HepG2 (cell line): Measurements from ENCODE around the gene ZNF444. TPM values are rescaled to one million over a fixed set of nuclear protein-coding genes. Genes with fewer than 3 reads are reported as not detected.

Experiments
- FOSL1 ChIP-seq: sonication (generic); formaldehyde crosslinking; IDR thresholded peaks from 2 replicates; pipeline ENCODE4 v1.9.0; 2021; ENCODE audit warnings: missing genetic modification reagents, borderline replicate concordance
- GATA4 ChIP-seq: sonication (generic); IDR thresholded peaks from 2 replicates; pipeline ENCODE4 v1.6.1; 2016; ENCODE audit warnings: antibody characterized with exemption, low read depth, borderline replicate concordance
- HNRNPLL ChIP-seq: fragments of 200-400 bp; formaldehyde crosslinking; IDR thresholded peaks from 2 replicates; pipeline ENCODE4 v1.6.1; 2017; ENCODE audit warnings: mild to moderate bottlenecking, low read depth, low read length; ENCODE audit not compliant: poor library complexity, severe bottlenecking
- ISX ChIP-seq: sonication (generic); formaldehyde crosslinking; conservative IDR thresholded peaks from 2 replicates; pipeline ENCODE4 v1.5.0; 2020; ENCODE audit warnings: missing genetic modification reagents
- MBNL3 ChIP-seq: fragments of 250-450 bp; sonication (Bioruptor Pico); conservative IDR thresholded peaks from 2 replicates; pipeline ENCODE4 v1.8.0; 2022; ENCODE audit warnings: mild to moderate bottlenecking, inconsistent platforms
- NR3C1 ChIP-seq: sonication (generic); formaldehyde crosslinking; IDR thresholded peaks from 2 replicates; pipeline ENCODE4 v1.4.0; 2020; ENCODE audit warnings: missing genetic modification reagents
- SAP130 ChIP-seq: IDR thresholded peaks from 2 replicates; pipeline ENCODE4 v1.6.1; 2016; ENCODE audit warnings: low read depth
- SYNCRIP ChIP-seq: fragments of 200-400 bp; formaldehyde crosslinking; IDR thresholded peaks from 2 replicates; pipeline ENCODE4 v1.6.1; 2018; ENCODE audit warnings: mild to moderate bottlenecking, low read depth, low read length; ENCODE audit not compliant: insufficient read depth
- TEAD3 ChIP-seq: optimal IDR thresholded peaks from 2 replicates; pipeline ENCODE3; 2016; ENCODE audit warnings: borderline replicate concordance
- ZFP90 ChIP-seq: sonication (generic); formaldehyde crosslinking; IDR thresholded peaks from 2 replicates; pipeline ENCODE4 v1.8.0; 2022; ENCODE audit warnings: missing genetic modification reagents, mild to moderate bottlenecking, inconsistent platforms, borderline replicate concordance
- ZNF331 ChIP-seq: sonication (generic); formaldehyde crosslinking; IDR thresholded peaks from 2 replicates; pipeline ENCODE4 v1.4.0; 2020; ENCODE audit warnings: missing genetic modification reagents
- ZNF333 ChIP-seq: sonication (generic); formaldehyde crosslinking; IDR thresholded peaks from 2 replicates; pipeline ENCODE4 v1.4.0; 2020; ENCODE audit warnings: mild to moderate bottlenecking, missing genetic modification reagents, borderline replicate concordance
- ZNF550 ChIP-seq: sonication (generic); formaldehyde crosslinking; IDR thresholded peaks from 2 replicates; pipeline ENCODE4 v1.4.0; 2020; ENCODE audit warnings: mild to moderate bottlenecking, missing genetic modification reagents, borderline replicate concordance
- ZNF567 ChIP-seq: sonication (generic); formaldehyde crosslinking; IDR thresholded peaks from 2 replicates; pipeline ENCODE4 v1.8.1; 2023; ENCODE audit warnings: mild to moderate bottlenecking, missing genetic modification reagents, borderline replicate concordance
- ZNF577 ChIP-seq: sonication (generic); formaldehyde crosslinking; IDR thresholded peaks from 2 replicates; pipeline ENCODE4 v1.4.0; 2020; ENCODE audit warnings: mild to moderate bottlenecking, low read depth, missing genetic modification reagents, borderline replicate concordance
- ZNF616 ChIP-seq: sonication (generic); formaldehyde crosslinking; IDR thresholded peaks from 2 replicates; pipeline ENCODE4 v1.5.0; 2020; ENCODE audit warnings: low read depth, mild to moderate bottlenecking, missing genetic modification reagents
- polyA plus RNA-seq, 8 experiments: library from polyadenylated mRNA; depleted of rRNA in 3 of 8; stranded (reverse) in 7 of 8; unstranded in 1 of 8; fragments of >200 nt; fragmentation: Illumina TruSeq in 4 of 8; extraction: Trizol in 4 of 8; gene quantifications; 2 replicates each; pipeline versions ENCODE4 v1.2.1 to v1.2.3, GENCODE V29; 2011 to 2016; ENCODE audit warnings: low read depth in 4 of 8, missing spikeins in 1 of 8, mixed read lengths in 1 of 8; ENCODE audit not compliant: insufficient read depth in 1 of 8
- total RNA-seq, 5 experiments: library from RNA; depleted of rRNA; stranded (reverse); fragments of >200 nt; fragmentation: Illumina TruSeq; extraction: Trizol; gene quantifications; 2 replicates each; pipeline ENCODE4 v1.2.3, GENCODE V29; 2016; ENCODE audit warnings: low read depth in 1 of 5
- TF ChIP-seq, protein P1 (sequence below): sonication (generic); formaldehyde crosslinking; IDR thresholded peaks from 2 replicates; pipeline ENCODE4 v1.5.1; 2020; ENCODE audit warnings: missing genetic modification reagents, mild to moderate bottlenecking, borderline replicate concordance
- TF ChIP-seq, protein P2 (sequence below): sonication (generic); formaldehyde crosslinking; IDR thresholded peaks from 2 replicates; pipeline ENCODE4 v1.4.0; 2020; ENCODE audit warnings: missing genetic modification reagents, mild to moderate bottlenecking, borderline replicate concordance
- TF ChIP-seq, protein P3 (sequence below): sonication (generic); formaldehyde crosslinking; IDR thresholded peaks from 2 replicates; pipeline ENCODE4 v1.5.0; 2020; ENCODE audit warnings: mild to moderate bottlenecking, missing genetic modification reagents, borderline replicate concordance
- TF ChIP-seq, protein P4 (sequence below): sonication (generic); formaldehyde crosslinking; IDR thresholded peaks from 2 replicates; pipeline ENCODE4 v1.8.1; 2022; ENCODE audit warnings: mild to moderate bottlenecking, missing genetic modification reagents

ZNF444 gene
- total and polyA plus RNA-seq, 2 of the 13 experiments (the other 11 are each of a cell fraction or from before 2014, with no cell fraction given), result 27.4 to 30.3 TPM

DNA sequence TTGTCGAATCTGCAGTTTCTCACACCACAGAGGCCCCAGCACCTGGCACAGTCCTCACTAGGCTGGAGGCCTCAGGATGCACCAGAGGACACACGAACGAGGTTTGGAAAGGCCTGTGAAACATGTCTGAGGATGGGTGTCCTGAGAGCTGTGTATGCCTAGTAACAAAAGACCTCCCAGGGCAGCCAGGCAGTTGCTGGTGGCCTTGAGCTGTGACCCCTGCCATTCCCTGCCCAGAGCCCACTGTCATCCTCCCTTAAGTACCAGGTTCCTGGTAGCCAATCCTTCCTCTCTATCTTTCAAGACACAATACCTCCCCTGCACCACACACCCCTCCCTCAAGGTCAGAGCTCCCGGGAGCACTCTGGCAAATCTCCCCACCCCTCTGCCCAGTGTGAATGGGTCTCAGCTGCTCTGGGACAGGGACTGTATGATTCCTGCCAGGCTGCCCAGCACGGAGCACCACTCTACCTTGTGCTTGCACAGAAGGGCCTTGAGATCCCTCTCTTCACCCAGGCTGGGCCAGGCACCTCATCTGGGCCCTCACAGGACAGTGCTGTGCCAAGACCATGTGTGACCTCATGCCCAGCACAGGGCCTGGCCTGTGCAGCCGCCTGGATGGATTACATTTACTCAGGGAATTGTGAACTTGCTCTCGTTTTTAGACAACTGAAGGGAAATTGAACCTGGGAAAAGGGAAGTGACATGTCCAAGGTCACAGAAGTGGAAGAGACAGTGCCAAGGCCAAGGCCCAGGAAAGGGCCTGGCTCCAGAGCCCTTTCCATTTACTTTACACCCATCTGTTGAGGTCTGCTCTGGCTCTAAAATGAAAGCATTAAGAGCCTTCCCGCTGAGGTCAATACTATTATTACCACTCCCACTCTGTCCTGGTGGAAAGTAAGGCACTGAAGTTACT is 22.2 kb upstream of the ZNF444 start (continued):
- TF ChIP-seq SYNCRIP, result no peak
- peak; percentile 29 for TF ChIP-seq TEAD3 (CRISPR knock-in tag)
- TF ChIP-seq NR3C1 (CRISPR knock-in tag), result no peak
- TF ChIP-seq, protein P1, sequence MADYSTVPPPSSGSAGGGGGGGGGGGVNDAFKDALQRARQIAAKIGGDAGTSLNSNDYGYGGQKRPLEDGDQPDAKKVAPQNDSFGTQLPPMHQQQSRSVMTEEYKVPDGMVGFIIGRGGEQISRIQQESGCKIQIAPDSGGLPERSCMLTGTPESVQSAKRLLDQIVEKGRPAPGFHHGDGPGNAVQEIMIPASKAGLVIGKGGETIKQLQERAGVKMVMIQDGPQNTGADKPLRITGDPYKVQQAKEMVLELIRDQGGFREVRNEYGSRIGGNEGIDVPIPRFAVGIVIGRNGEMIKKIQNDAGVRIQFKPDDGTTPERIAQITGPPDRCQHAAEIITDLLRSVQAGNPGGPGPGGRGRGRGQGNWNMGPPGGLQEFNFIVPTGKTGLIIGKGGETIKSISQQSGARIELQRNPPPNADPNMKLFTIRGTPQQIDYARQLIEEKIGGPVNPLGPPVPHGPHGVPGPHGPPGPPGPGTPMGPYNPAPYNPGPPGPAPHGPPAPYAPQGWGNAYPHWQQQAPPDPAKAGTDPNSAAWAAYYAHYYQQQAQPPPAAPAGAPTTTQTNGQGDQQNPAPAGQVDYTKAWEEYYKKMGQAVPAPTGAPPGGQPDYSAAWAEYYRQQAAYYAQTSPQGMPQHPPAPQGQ (CRISPR knock-in tag), result no peak
- TF ChIP-seq ISX (CRISPR knock-in tag), result no peak
- TF ChIP-seq FOSL1 (CRISPR knock-in tag), result no peak
- peak; percentile 15 for TF ChIP-seq SAP130 (CRISPR knock-in tag)
- TF ChIP-seq, protein P2, sequence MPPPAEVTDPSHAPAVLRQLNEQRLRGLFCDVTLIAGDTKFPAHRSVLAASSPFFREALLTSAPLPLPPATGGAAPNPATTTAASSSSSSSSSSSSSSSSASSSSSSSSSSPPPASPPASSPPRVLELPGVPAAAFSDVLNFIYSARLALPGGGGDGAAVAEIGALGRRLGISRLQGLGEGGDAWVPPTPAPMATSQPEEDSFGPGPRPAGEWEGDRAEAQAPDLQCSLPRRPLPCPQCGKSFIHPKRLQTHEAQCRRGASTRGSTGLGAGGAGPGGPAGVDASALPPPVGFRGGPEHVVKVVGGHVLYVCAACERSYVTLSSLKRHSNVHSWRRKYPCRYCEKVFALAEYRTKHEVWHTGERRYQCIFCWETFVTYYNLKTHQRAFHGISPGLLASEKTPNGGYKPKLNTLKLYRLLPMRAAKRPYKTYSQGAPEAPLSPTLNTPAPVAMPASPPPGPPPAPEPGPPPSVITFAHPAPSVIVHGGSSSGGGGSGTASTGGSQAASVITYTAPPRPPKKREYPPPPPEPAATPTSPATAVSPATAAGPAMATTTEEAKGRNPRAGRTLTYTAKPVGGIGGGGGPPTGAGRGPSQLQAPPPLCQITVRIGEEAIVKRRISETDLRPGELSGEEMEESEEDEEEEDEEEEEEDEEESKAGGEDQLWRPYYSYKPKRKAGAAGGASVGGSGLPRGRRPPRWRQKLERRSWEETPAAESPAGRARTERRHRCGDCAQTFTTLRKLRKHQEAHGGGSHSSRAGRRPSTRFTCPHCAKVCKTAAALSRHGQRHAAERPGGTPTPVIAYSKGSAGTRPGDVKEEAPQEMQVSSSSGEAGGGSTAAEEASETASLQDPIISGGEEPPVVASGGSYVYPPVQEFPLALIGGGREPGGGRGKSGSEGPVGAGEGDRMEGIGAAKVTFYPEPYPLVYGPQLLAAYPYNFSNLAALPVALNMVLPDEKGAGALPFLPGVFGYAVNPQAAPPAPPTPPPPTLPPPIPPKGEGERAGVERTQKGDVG (CRISPR knock-in tag), result no peak
- TF ChIP-seq ZNF550 (CRISPR knock-in tag), result no peak
- TF ChIP-seq, protein P3, sequence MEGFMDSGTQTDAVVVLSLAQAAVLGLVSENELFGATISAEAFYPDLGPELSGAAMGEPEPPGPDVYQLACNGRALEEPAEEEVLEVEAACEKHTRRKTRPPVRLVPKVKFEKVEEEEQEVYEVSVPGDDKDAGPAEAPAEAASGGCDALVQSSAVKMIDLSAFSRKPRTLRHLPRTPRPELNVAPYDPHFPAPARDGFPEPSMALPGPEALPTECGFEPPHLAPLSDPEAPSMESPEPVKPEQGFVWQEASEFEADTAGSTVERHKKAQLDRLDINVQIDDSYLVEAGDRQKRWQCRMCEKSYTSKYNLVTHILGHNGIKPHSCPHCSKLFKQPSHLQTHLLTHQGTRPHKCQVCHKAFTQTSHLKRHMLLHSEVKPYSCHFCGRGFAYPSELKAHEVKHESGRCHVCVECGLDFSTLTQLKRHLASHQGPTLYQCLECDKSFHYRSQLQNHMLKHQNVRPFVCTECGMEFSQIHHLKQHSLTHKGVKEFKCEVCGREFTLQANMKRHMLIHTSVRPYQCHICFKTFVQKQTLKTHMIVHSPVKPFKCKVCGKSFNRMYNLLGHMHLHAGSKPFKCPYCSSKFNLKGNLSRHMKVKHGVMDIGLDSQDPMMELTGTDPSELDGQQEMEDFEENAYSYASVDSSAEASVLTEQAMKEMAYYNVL, result 0 out of 2 replicates have a peak, but pooled peaks have one; percentile 38
- TF ChIP-seq ZNF616 (CRISPR knock-in tag), result no peak
- TF ChIP-seq ZNF567 (CRISPR knock-in tag), result no peak
- no peak for TF ChIP-seq HNRNPLL
- no peak for TF ChIP-seq MBNL3 (CRISPR knock-in tag)
- TF ChIP-seq ZFP90 (CRISPR knock-in tag), result no peak
- TF ChIP-seq ZNF333 (CRISPR knock-in tag), result no peak
- TF ChIP-seq GATA4, result no peak
- TF ChIP-seq, protein P4, sequence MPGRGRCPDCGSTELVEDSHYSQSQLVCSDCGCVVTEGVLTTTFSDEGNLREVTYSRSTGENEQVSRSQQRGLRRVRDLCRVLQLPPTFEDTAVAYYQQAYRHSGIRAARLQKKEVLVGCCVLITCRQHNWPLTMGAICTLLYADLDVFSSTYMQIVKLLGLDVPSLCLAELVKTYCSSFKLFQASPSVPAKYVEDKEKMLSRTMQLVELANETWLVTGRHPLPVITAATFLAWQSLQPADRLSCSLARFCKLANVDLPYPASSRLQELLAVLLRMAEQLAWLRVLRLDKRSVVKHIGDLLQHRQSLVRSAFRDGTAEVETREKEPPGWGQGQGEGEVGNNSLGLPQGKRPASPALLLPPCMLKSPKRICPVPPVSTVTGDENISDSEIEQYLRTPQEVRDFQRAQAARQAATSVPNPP (CRISPR knock-in tag), result no peak
- TF ChIP-seq ZNF331 (CRISPR knock-in tag), result 0 out of 2 replicates have a peak, but pooled peaks have one; percentile 22
- TF ChIP-seq ZNF577 (CRISPR knock-in tag), result no peak
